WTC11 (cell line): ENCODE data around the gene ZNF423. TPM values are rescaled to one million over a fixed set of nuclear protein-coding genes. Genes with fewer than 3 reads are reported as not detected.

ENCODE experiments used
- ATAC-seq: fragments of 200-7000 bp; cut with Tn5 transposase; 2 replicates; pipeline ENCODE4 v1.10.0; 2021; ENCODE audit warnings: mild to moderate bottlenecking, moderate library complexity
- CTCF ChIA-PET: fragments of 300-600 bp; sonication (Branson Sonifier 250); formaldehyde crosslinking; loops from one replicate; lab custom pipeline; 2021; ENCODE audit warnings: antibody characterized with exemption; lab: Charles Lee
- POLR2A ChIA-PET: fragments of 350-600 bp; sonication (Branson Sonifier 250); formaldehyde crosslinking; loops from one replicate; lab custom pipeline; 2021; ENCODE audit warnings: antibody characterized with exemption; lab: Charles Lee
- DNase-seq: peaks from one replicate; pipeline ENCODE4 v3.0.0; 2021; ENCODE audit warnings: low spot score
- H3K27ac Mint-ChIP-seq: 2 replicates; pipeline ENCODE4 v1.8.0; 2021; ENCODE audit warnings: mixed read lengths
- H3K27me3 Mint-ChIP-seq: 2 replicates; pipeline ENCODE4 v1.8.0; 2021; ENCODE audit warnings: low read depth, mild to moderate bottlenecking, moderate library complexity, mixed read lengths
- H3K36me3 Mint-ChIP-seq: 2 replicates; pipeline ENCODE4 v1.8.0; 2021; ENCODE audit warnings: mixed read lengths
- H3K4me1 Mint-ChIP-seq: 2 replicates; pipeline ENCODE4 v1.8.0; 2022; ENCODE audit warnings: mixed read lengths
- H3K4me3 Mint-ChIP-seq: 2 replicates; pipeline ENCODE4 v1.8.0; 2021; ENCODE audit warnings: mild to moderate bottlenecking, moderate library complexity, mixed read lengths
- H3K9me3 Mint-ChIP-seq: 2 replicates; pipeline ENCODE4 v1.8.0; 2021; ENCODE audit warnings: mixed read lengths
- CBFB ChIP-seq: sonication (generic); formaldehyde crosslinking; IDR thresholded peaks from 2 replicates; pipeline ENCODE4 v1.8.1; 2022; ENCODE audit warnings: mild to moderate bottlenecking, low read depth, missing genetic modification reagents
- CREM ChIP-seq: sonication (generic); formaldehyde crosslinking; IDR thresholded peaks from 2 replicates; pipeline ENCODE4 v1.8.1; 2022; ENCODE audit warnings: mild to moderate bottlenecking, missing genetic modification reagents, moderate library complexity
- ETV6 ChIP-seq: sonication (generic); formaldehyde crosslinking; IDR thresholded peaks from 2 replicates; pipeline ENCODE4 v1.8.1; 2022; ENCODE audit warnings: mild to moderate bottlenecking, missing genetic modification reagents
- FOXK1 ChIP-seq: sonication (generic); formaldehyde crosslinking; IDR thresholded peaks from 2 replicates; pipeline ENCODE4 v1.8.0; 2022; ENCODE audit warnings: mild to moderate bottlenecking, moderate library complexity, missing genetic modification reagents
- JUN ChIP-seq: sonication (generic); formaldehyde crosslinking; IDR thresholded peaks from 2 replicates; pipeline ENCODE4 v1.8.0; 2023; ENCODE audit warnings: mild to moderate bottlenecking, missing genetic modification reagents
- MYBL2 ChIP-seq: sonication (generic); formaldehyde crosslinking; IDR thresholded peaks from 2 replicates; pipeline ENCODE4 v1.8.1; 2023; ENCODE audit warnings: mild to moderate bottlenecking, moderate library complexity, missing genetic modification reagents
- NFATC4 ChIP-seq: fragments of 250-450 bp; sonication (Bioruptor Pico); IDR thresholded peaks from 2 replicates; pipeline ENCODE4 v1.9.0; 2021; ENCODE audit warnings: mild to moderate bottlenecking
- NFE2L1 ChIP-seq: sonication (generic); formaldehyde crosslinking; IDR thresholded peaks from 2 replicates; pipeline ENCODE4 v1.8.1; 2023; ENCODE audit warnings: missing genetic modification reagents
- SP1 ChIP-seq: sonication (generic); formaldehyde crosslinking; conservative IDR thresholded peaks from 2 replicates; pipeline ENCODE4 v1.8.1; 2022; ENCODE audit warnings: missing genetic modification reagents
- ZNF263 ChIP-seq: sonication (generic); formaldehyde crosslinking; IDR thresholded peaks from 2 replicates; pipeline ENCODE4 v1.8.1; 2022; ENCODE audit warnings: low read depth, mild to moderate bottlenecking, moderate library complexity, missing genetic modification reagents
- ZNF317 ChIP-seq: sonication (generic); formaldehyde crosslinking; IDR thresholded peaks from 2 replicates; pipeline ENCODE4 v1.8.1; 2023; ENCODE audit warnings: low read depth, mild to moderate bottlenecking, moderate library complexity, missing genetic modification reagents, borderline replicate concordance
- total RNA-seq: library from RNA; stranded (reverse); gene quantifications from 3 replicates; pipeline ENCODE4 v1.2.3, GENCODE V29; 2021
- TF ChIP-seq, protein P1 (sequence below): sonication (generic); formaldehyde crosslinking; IDR thresholded peaks from 2 replicates; pipeline ENCODE4 v1.8.1; 2022; ENCODE audit warnings: low read depth, mild to moderate bottlenecking, moderate library complexity, missing genetic modification reagents, borderline replicate concordance
- TF ChIP-seq, protein P2 (sequence below): sonication (generic); formaldehyde crosslinking; IDR thresholded peaks from 2 replicates; pipeline ENCODE4 v1.8.0; 2023; ENCODE audit warnings: mild to moderate bottlenecking, missing genetic modification reagents
- TF ChIP-seq, protein P3 (sequence below): sonication (generic); formaldehyde crosslinking; IDR thresholded peaks from 2 replicates; pipeline ENCODE4 v1.8.0; 2023; ENCODE audit warnings: missing genetic modification reagents, mild to moderate bottlenecking, borderline replicate concordance
- TF ChIP-seq, protein P4 (sequence below): sonication (generic); formaldehyde crosslinking; IDR thresholded peaks from 2 replicates; pipeline ENCODE4 v1.8.1; 2023; ENCODE audit warnings: mild to moderate bottlenecking, moderate library complexity, missing genetic modification reagents
- TF ChIP-seq, protein P5 (sequence below): sonication (generic); formaldehyde crosslinking; IDR thresholded peaks from 2 replicates; pipeline ENCODE4 v1.8.0; 2022; ENCODE audit warnings: mild to moderate bottlenecking, missing genetic modification reagents
- TF ChIP-seq, protein P6 (sequence below): fragments of 250-450 bp; sonication (Bioruptor Pico); IDR thresholded peaks from 2 replicates; pipeline ENCODE4 v1.9.0; 2021; ENCODE audit warnings: moderate library complexity, mild to moderate bottlenecking, inconsistent platforms, borderline replicate concordance

The ZNF423 gene
- total RNA-seq, 1 experiment from 2014 or later = 38.8 TPM

DNA sequence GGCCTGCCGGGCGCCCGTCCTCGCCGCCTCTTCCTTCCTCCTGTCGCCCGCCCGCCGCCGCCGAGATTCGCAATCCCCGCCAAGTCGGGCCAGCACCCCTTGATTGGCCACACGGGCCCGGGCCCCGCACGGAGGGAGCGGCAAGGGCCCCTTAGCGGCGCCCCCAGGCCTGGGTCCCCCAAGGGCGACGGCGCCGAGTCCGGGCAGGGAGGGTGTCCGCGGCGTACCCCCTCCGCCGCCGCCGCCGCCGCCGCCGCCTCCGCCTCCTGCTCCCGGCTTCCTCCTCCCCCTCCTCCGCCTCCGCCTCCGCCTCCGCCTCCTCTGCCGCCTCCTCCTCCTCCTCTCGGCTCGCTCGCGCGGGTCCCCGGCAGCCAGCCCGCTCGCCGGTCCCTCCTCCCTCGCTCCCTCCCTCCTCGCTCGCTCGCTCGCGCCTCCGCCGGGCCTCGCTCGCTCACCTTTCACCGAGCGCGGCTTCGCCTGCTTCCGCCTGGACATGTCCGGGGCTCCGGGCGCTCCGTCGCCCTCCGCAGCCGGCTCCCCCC, 561 bp downstream of the ZNF423 start:
- ChIA-PET POLR2A (no interaction called here), CTCF (interaction anchor here (0.7 to 12.1 kb wide), 6 partner anchors 19 to 211 kb away, joined by 3 to 199 read pairs (median 11); no protein-coding TSS in a partner anchor)
- H3K4me1 Mint-ChIP-seq = peaks cover 46% of the 10 kb centered on the region
- H3K9me3 Mint-ChIP-seq = no peaks in the 10 kb centered on the region
- no peaks in the 10 kb centered on the region for H3K36me3 Mint-ChIP-seq
- peaks cover 18% of the 10 kb centered on the region for H3K27me3 Mint-ChIP-seq
- TF ChIP-seq NFE2L1 (CRISPR knock-in tag) = 0 out of 2 replicates have a peak, but pooled peaks have one; percentile 33
- TF ChIP-seq ZNF263 (CRISPR knock-in tag) = peak; percentile 97
- TF ChIP-seq, protein P1, sequence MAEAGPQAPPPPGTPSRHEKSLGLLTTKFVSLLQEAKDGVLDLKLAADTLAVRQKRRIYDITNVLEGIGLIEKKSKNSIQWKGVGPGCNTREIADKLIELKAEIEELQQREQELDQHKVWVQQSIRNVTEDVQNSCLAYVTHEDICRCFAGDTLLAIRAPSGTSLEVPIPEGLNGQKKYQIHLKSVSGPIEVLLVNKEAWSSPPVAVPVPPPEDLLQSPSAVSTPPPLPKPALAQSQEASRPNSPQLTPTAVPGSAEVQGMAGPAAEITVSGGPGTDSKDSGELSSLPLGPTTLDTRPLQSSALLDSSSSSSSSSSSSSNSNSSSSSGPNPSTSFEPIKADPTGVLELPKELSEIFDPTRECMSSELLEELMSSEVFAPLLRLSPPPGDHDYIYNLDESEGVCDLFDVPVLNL (CRISPR knock-in tag) = 0 out of 2 replicates have a peak, but pooled peaks have one; percentile 62
- TF ChIP-seq, protein P2, sequence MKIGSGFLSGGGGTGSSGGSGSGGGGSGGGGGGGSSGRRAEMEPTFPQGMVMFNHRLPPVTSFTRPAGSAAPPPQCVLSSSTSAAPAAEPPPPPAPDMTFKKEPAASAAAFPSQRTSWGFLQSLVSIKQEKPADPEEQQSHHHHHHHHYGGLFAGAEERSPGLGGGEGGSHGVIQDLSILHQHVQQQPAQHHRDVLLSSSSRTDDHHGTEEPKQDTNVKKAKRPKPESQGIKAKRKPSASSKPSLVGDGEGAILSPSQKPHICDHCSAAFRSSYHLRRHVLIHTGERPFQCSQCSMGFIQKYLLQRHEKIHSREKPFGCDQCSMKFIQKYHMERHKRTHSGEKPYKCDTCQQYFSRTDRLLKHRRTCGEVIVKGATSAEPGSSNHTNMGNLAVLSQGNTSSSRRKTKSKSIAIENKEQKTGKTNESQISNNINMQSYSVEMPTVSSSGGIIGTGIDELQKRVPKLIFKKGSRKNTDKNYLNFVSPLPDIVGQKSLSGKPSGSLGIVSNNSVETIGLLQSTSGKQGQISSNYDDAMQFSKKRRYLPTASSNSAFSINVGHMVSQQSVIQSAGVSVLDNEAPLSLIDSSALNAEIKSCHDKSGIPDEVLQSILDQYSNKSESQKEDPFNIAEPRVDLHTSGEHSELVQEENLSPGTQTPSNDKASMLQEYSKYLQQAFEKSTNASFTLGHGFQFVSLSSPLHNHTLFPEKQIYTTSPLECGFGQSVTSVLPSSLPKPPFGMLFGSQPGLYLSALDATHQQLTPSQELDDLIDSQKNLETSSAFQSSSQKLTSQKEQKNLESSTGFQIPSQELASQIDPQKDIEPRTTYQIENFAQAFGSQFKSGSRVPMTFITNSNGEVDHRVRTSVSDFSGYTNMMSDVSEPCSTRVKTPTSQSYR (CRISPR knock-in tag) = 0 out of 2 replicates have a peak, but pooled peaks have one; percentile 38
- no peak for TF ChIP-seq CREM (CRISPR knock-in tag)
- no peak for TF ChIP-seq JUN (CRISPR knock-in tag)
- TF ChIP-seq NFATC4 (CRISPR knock-in tag) = no peak
- TF ChIP-seq, protein P3, sequence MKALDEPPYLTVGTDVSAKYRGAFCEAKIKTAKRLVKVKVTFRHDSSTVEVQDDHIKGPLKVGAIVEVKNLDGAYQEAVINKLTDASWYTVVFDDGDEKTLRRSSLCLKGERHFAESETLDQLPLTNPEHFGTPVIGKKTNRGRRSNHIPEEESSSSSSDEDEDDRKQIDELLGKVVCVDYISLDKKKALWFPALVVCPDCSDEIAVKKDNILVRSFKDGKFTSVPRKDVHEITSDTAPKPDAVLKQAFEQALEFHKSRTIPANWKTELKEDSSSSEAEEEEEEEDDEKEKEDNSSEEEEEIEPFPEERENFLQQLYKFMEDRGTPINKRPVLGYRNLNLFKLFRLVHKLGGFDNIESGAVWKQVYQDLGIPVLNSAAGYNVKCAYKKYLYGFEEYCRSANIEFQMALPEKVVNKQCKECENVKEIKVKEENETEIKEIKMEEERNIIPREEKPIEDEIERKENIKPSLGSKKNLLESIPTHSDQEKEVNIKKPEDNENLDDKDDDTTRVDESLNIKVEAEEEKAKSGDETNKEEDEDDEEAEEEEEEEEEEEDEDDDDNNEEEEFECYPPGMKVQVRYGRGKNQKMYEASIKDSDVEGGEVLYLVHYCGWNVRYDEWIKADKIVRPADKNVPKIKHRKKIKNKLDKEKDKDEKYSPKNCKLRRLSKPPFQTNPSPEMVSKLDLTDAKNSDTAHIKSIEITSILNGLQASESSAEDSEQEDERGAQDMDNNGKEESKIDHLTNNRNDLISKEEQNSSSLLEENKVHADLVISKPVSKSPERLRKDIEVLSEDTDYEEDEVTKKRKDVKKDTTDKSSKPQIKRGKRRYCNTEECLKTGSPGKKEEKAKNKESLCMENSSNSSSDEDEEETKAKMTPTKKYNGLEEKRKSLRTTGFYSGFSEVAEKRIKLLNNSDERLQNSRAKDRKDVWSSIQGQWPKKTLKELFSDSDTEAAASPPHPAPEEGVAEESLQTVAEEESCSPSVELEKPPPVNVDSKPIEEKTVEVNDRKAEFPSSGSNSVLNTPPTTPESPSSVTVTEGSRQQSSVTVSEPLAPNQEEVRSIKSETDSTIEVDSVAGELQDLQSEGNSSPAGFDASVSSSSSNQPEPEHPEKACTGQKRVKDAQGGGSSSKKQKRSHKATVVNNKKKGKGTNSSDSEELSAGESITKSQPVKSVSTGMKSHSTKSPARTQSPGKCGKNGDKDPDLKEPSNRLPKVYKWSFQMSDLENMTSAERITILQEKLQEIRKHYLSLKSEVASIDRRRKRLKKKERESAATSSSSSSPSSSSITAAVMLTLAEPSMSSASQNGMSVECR (CRISPR knock-in tag) = 0 out of 2 replicates have a peak, but pooled peaks have one; percentile 41
- TF ChIP-seq, protein P4, sequence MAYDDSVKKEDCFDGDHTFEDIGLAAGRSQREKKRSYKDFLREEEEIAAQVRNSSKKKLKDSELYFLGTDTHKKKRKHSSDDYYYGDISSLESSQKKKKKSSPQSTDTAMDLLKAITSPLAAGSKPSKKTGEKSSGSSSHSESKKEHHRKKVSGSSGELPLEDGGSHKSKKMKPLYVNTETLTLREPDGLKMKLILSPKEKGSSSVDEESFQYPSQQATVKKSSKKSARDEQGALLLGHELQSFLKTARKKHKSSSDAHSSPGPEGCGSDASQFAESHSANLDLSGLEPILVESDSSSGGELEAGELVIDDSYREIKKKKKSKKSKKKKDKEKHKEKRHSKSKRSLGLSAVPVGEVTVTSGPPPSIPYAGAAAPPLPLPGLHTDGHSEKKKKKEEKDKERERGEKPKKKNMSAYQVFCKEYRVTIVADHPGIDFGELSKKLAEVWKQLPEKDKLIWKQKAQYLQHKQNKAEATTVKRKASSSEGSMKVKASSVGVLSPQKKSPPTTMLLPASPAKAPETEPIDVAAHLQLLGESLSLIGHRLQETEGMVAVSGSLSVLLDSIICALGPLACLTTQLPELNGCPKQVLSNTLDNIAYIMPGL (CRISPR knock-in tag) = 0 out of 2 replicates have a peak, but pooled peaks have one; percentile 56
- TF ChIP-seq ZNF317 (CRISPR knock-in tag) = no peak
- TF ChIP-seq SP1 = peak; percentile 54
- TF ChIP-seq FOXK1 (CRISPR knock-in tag) = peak; percentile 33; the same call in 1 of the 2 replicates
- no peak for TF ChIP-seq CBFB (CRISPR knock-in tag)
- peak; percentile 66; the same call in 1 of the 2 replicates for TF ChIP-seq ETV6
- TF ChIP-seq, protein P5, sequence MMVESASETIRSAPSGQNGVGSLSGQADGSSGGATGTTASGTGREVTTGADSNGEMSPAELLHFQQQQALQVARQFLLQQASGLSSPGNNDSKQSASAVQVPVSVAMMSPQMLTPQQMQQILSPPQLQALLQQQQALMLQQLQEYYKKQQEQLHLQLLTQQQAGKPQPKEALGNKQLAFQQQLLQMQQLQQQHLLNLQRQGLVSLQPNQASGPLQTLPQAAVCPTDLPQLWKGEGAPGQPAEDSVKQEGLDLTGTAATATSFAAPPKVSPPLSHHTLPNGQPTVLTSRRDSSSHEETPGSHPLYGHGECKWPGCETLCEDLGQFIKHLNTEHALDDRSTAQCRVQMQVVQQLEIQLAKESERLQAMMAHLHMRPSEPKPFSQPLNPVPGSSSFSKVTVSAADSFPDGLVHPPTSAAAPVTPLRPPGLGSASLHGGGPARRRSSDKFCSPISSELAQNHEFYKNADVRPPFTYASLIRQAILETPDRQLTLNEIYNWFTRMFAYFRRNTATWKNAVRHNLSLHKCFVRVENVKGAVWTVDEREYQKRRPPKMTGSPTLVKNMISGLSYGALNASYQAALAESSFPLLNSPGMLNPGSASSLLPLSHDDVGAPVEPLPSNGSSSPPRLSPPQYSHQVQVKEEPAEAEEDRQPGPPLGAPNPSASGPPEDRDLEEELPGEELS (CRISPR knock-in tag) = peak; percentile 84
- TF ChIP-seq, protein P6, sequence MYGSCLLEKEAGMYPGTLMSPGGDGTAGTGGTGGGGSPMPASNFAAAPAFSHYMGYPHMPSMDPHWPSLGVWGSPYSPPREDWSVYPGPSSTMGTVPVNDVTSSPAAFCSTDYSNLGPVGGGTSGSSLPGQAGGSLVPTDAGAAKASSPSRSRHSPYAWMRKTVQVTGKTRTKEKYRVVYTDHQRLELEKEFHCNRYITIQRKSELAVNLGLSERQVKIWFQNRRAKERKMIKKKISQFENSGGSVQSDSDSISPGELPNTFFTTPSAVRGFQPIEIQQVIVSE (CRISPR knock-in tag) = no peak
- 0 out of 2 replicates have a peak, but pooled peaks have one; percentile 51 for TF ChIP-seq MYBL2 (CRISPR knock-in tag)
- DNase-seq = peak; percentile 88
- H3K27ac Mint-ChIP-seq = no peak overlapping the region
- ATAC-seq = peak; percentile 35
- H3K4me3 Mint-ChIP-seq = peak overlapping the region; percentile 56
